Measurements from ENCODE around the gene EZH2. TPM values are rescaled to one million over a fixed set of nuclear protein-coding genes. Genes with fewer than 3 reads are reported as not detected.

Gene EZH2
- total and polyA plus RNA-seq, 2 donors (not counting 3 experiments of a cell fraction or from before 2014, with no cell fraction given) = 16.9 to 33.4 TPM

GRCh38 chr7:148790131-148790726 lies 93.9 kb downstream of the EZH2 start:
- Histone ChIP-seq H3K79me2 (ENCODE audit: control insufficient read depth, insufficient read depth, low read length) (no peaks in the 10 kb centered on the region), H4K20me1 (replicated peaks; ENCODE audit: control insufficient read depth, extremely low read depth, insufficient read depth, low read length) (no peaks in the 10 kb centered on the region), H3K4me3 (replicated peaks in 1 of 3; ENCODE audit: insufficient read depth in 1 of 3, low read depth in 1 of 3, low read length in 3 of 3) (no peak overlapping the region), H2AFZ (ENCODE audit: low read depth, low read length) (no peak overlapping the region), H3K27me3 (ENCODE audit: control insufficient read depth in 2 of 2, insufficient read depth in 2 of 2, low read length in 2 of 2) (no peaks in the 10 kb centered on the region), H3K9me3 (replicated peaks; ENCODE audit: control insufficient read depth, insufficient read depth, low read length) (no peaks in the 10 kb centered on the region), H3K9me1 (replicated peaks; ENCODE audit: control insufficient read depth, extremely low read depth, insufficient read depth, low read length) (no peaks in the 10 kb centered on the region), H3K4me1 (ENCODE audit: control insufficient read depth, extremely low read depth, insufficient read depth, low read length) (no peaks in the 10 kb centered on the region), H3K9ac (replicated peaks; ENCODE audit: extremely low read depth, insufficient read depth, low read length) (no peak overlapping the region), H3K36me3 (ENCODE audit: control insufficient read depth in 2 of 2, extremely low read depth in 1 of 2, insufficient read depth in 2 of 2, low read length in 2 of 2) (peaks cover 23 to 31% of the 10 kb centered on the region in 2 experiments), H3K27ac (ENCODE audit: insufficient read depth, low read depth, low read length) (no peak overlapping the region), H3K4me2 (ENCODE audit: insufficient read depth, low read length) (no peak overlapping the region)
- CTCF ChIA-PET = no interaction called here
- no peak for DNase-seq (ENCODE audit: low read depth, low spot score)
- intact Hi-C loops (cut with micrococcal nuclease) = no loop called here
- TF ChIP-seq FOS (IDR thresholded peaks at IDR 0.05; ENCODE audit: borderline replicate concordance, insufficient read depth, low read length) (no peak), MAX (IDR thresholded peaks at IDR 0.05; ENCODE audit: insufficient read depth, insufficient read length) (no peak), POLR2A (IDR thresholded peaks at IDR 0.05; ENCODE audit: low read depth, low read length) (no peak), GATA2 (IDR thresholded peaks at IDR 0.05; ENCODE audit: insufficient read depth, insufficient read length, low read depth, low read length) (no peak), MYC (IDR thresholded peaks at IDR 0.05; ENCODE audit: low read depth, low read length) (no peak), POLR2AphosphoS5 (IDR thresholded peaks at IDR 0.05; ENCODE audit: insufficient read depth, low read depth, low read length) (no peak), EZH2 (IDR thresholded peaks at IDR 0.05; ENCODE audit: borderline replicate concordance, low read depth, low read length, severe bottlenecking) (no peak), JUN (IDR thresholded peaks at IDR 0.05; ENCODE audit: borderline replicate concordance, insufficient read depth, insufficient read length, low read depth) (no peak), CTCF (IDR thresholded peaks at IDR 0.05; ENCODE audit: extremely low read depth in 1 of 2, insufficient read depth in 1 of 2, low read depth in 1 of 2, low read length in 2 of 2) (no peak)
- POLR2A ChIA-PET = interaction anchor here (0.6 kb wide), 1 partner anchor 23 kb away, joined by 3 read pairs; no protein-coding TSS in a partner anchor
- dilution Hi-C loops (cut with MboI; ENCODE audit: extremely low pct_ligation_motif_present, low sequenced_read_pairs) = no loop called here
- no TSS peak for BruUV-seq (replicated peaks)
- FAIRE-seq = no peak
